Ovary (tissue), 3 donors: ENCODE measurements around the gene KCTD5.

Source experiments
- EP300 ChIP-seq: sonication (generic); formaldehyde crosslinking; IDR thresholded peaks from one replicate; pipeline ENCODE4 v1.6.1; 2017; ENCODE audit warnings: antibody characterized with exemption
- POLR2A ChIP-seq: fragments of 450-650 bp; IDR thresholded peaks from one replicate; pipeline ENCODE4 v1.6.1; 2017; ENCODE audit warnings: antibody characterized with exemption, mild to moderate bottlenecking, moderate library complexity
- TF ChIP-seq, protein P1 (sequence below), 3 donors: fragments of 450-650 bp in 2 of 3; fragments of 200-600 bp in 1 of 3; IDR thresholded peaks; one replicate each; pipeline versions ENCODE4 v1.5.1 to v1.8.0; 2016 to 2022; ENCODE audit warnings: antibody characterized with exemption in 3 of 3, mild to moderate bottlenecking in 1 of 3
- donor health status: DM: no; HTN: no; CAD: no.

DNA sequence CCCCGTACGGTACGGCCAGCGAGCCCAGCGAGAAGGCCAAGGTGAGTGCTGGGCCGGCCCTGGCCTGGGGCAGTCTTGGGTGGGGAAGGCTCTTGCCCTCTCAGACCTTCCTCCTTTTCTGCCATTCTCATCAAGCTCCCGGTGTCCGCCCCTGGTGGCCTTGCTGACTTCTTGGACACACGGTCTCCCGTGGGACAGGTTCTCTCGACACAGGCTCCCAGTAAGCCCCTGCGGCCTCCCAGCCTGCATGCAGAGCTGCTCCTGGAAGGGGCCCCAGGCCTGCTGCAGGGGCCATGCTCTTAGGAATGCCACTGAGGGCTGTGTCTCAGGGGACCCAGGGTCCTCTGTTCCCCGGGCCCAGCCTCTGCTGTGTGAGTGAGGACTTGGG is 20.1 kb downstream of the KCTD5 start:
- TF ChIP-seq EP300 (no peak), POLR2A (no peak)
- TF ChIP-seq, protein P1, sequence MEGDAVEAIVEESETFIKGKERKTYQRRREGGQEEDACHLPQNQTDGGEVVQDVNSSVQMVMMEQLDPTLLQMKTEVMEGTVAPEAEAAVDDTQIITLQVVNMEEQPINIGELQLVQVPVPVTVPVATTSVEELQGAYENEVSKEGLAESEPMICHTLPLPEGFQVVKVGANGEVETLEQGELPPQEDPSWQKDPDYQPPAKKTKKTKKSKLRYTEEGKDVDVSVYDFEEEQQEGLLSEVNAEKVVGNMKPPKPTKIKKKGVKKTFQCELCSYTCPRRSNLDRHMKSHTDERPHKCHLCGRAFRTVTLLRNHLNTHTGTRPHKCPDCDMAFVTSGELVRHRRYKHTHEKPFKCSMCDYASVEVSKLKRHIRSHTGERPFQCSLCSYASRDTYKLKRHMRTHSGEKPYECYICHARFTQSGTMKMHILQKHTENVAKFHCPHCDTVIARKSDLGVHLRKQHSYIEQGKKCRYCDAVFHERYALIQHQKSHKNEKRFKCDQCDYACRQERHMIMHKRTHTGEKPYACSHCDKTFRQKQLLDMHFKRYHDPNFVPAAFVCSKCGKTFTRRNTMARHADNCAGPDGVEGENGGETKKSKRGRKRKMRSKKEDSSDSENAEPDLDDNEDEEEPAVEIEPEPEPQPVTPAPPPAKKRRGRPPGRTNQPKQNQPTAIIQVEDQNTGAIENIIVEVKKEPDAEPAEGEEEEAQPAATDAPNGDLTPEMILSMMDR (IDR thresholded peaks at IDR 0.05): no peak
